Measurements from ENCODE around the gene MOB3B.

MOB3B gene

GRCh38 chr9:27527702-27528075 is 1.9 kb downstream of the MOB3B start:
- Histone ChIP-seq H3K4me3 (ENCODE audit: low read depth in 1 of 2, low read length in 1 of 2) (no peak overlapping the region), H3K4me1 (ENCODE audit: control insufficient read depth in 1 of 2, insufficient read depth in 1 of 2, low read depth in 1 of 2, low read length in 1 of 2) (peaks cover 16 to 17% of the 10 kb centered on the region in 2 experiments), H3K36me3 (no peaks in the 10 kb centered on the region), H3K27ac (no peak overlapping the region), H3K27me3 (peaks cover 61% of the 10 kb centered on the region), H3K9me3 (no peaks in the 10 kb centered on the region)
- TF ChIP-seq, protein P1, sequence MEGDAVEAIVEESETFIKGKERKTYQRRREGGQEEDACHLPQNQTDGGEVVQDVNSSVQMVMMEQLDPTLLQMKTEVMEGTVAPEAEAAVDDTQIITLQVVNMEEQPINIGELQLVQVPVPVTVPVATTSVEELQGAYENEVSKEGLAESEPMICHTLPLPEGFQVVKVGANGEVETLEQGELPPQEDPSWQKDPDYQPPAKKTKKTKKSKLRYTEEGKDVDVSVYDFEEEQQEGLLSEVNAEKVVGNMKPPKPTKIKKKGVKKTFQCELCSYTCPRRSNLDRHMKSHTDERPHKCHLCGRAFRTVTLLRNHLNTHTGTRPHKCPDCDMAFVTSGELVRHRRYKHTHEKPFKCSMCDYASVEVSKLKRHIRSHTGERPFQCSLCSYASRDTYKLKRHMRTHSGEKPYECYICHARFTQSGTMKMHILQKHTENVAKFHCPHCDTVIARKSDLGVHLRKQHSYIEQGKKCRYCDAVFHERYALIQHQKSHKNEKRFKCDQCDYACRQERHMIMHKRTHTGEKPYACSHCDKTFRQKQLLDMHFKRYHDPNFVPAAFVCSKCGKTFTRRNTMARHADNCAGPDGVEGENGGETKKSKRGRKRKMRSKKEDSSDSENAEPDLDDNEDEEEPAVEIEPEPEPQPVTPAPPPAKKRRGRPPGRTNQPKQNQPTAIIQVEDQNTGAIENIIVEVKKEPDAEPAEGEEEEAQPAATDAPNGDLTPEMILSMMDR (IDR thresholded peaks at IDR 0.05): no peak

- Histone ChIP-seq H3K36me3 (no peaks in the 10 kb centered on the region), H3K27ac (no peak within 1 kb of the TSS), H3K4me3 (ENCODE audit: low read depth in 1 of 2, low read length in 1 of 2) (no peak within 1 kb of the TSS), H3K27me3 (peaks cover 39% of the 10 kb centered on the region), H3K9me3 (no peaks in the 10 kb centered on the region), H3K4me1 (ENCODE audit: control insufficient read depth in 1 of 2, insufficient read depth in 1 of 2, low read depth in 1 of 2, low read length in 1 of 2) (peaks cover 12 to 13% of the 10 kb centered on the region in 2 experiments)
- TF ChIP-seq, protein P1 (IDR thresholded peaks at IDR 0.05): no peak
These were observed 5.4 kb downstream of the MOB3B start, which contains the start of gene IFNK for GRCh38 chr9:27524236-27524635. Gene IFNK, plus strand, starts transcription at chr9:27524290. Its CDS starts 47 bp downstream, at chr9:27524337.

DNA sequence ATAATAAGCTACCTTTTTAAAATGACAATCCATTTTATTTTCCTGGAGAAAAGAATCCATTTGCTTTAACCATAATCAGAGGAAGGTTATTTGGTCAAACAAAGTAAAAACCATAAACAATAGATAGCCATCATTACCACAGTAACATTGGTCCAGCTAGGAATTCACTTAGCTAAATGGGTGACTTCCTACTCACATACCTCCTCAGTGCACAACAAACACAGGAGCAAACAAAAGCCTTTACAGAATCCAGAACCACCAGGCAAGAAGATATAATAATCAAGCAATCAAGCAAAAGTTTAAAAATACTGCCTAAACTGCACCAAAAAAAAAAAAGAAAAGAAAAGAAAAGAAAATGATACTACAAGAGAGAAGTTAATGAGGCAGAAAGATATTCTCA is 6.5 kb downstream of the MOB3B start:
- Histone ChIP-seq H3K4me3 (ENCODE audit: low read depth in 1 of 2, low read length in 1 of 2) (no peak overlapping the region), H3K9me3 (no peaks in the 10 kb centered on the region), H3K36me3 (no peaks in the 10 kb centered on the region), H3K27ac (no peak overlapping the region), H3K27me3 (peaks cover 28% of the 10 kb centered on the region), H3K4me1 (ENCODE audit: control insufficient read depth in 1 of 2, insufficient read depth in 1 of 2, low read depth in 1 of 2, low read length in 1 of 2) (peaks cover 2 to 3% of the 10 kb centered on the region in 2 experiments)
- TF ChIP-seq, protein P1 (IDR thresholded peaks at IDR 0.05): no peak

DNA sequence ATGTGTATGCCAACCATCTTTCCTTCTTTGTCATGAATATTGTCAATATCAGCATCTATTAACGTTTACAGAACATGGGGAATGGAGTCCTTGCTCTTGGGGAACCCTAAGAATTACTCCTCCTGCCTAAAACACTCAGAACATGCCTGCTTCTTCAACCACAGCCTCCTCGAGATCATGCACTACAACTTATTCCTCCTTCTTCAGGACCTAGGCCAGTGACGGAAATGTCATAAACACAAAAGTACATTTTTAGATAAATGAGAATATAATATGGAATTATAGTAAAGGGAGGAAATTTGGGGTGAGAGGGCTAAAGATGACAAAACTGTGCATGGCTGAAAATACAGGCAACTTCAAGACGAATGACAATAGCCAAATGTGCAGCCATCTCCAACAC is 8.6 kb downstream of the MOB3B start:
- Histone ChIP-seq H3K27me3 (peaks cover 6% of the 10 kb centered on the region), H3K27ac (no peak overlapping the region), H3K4me3 (ENCODE audit: low read depth in 1 of 2, low read length in 1 of 2) (no peak overlapping the region), H3K36me3 (no peaks in the 10 kb centered on the region), H3K9me3 (no peaks in the 10 kb centered on the region), H3K4me1 (ENCODE audit: control insufficient read depth in 1 of 2, insufficient read depth in 1 of 2, low read depth in 1 of 2, low read length in 1 of 2) (no peaks in the 10 kb centered on the region)
- TF ChIP-seq, protein P1 (IDR thresholded peaks at IDR 0.05): no peak

- no peaks in the 10 kb centered on the region for H3K9me3 ChIP-seq
- no peaks in the 10 kb centered on the region for H3K27me3 ChIP-seq
- TF ChIP-seq, protein P1 (IDR thresholded peaks at IDR 0.05): no peak
- no peak overlapping the region for H3K27ac ChIP-seq
- H3K36me3 ChIP-seq: no peaks in the 10 kb centered on the region
- no peaks in the 10 kb centered on the region for H3K4me1 ChIP-seq (ENCODE audit: control insufficient read depth in 1 of 2, insufficient read depth in 1 of 2, low read depth in 1 of 2, low read length in 1 of 2)
- H3K4me3 ChIP-seq (ENCODE audit: low read depth in 1 of 2, low read length in 1 of 2): no peak overlapping the region
These were observed 9.8 kb downstream of the MOB3B start for GRCh38 chr9:27519466-27520465.
